ENCODE results near the gene BCAR1. TPM values are rescaled to one million over a fixed set of nuclear protein-coding genes. Genes with fewer than 3 reads are reported as not detected.

The BCAR1 gene
- total RNA-seq, 2 donors from 2014 or later, result 51.1 to 181 TPM

- peaks cover 29% of the 10 kb centered on the region for H3K4me1 ChIP-seq (replicated peaks)
- peak; percentile 37 for DNase-seq (ENCODE audit: low spot score)
- TF ChIP-seq, protein P1, sequence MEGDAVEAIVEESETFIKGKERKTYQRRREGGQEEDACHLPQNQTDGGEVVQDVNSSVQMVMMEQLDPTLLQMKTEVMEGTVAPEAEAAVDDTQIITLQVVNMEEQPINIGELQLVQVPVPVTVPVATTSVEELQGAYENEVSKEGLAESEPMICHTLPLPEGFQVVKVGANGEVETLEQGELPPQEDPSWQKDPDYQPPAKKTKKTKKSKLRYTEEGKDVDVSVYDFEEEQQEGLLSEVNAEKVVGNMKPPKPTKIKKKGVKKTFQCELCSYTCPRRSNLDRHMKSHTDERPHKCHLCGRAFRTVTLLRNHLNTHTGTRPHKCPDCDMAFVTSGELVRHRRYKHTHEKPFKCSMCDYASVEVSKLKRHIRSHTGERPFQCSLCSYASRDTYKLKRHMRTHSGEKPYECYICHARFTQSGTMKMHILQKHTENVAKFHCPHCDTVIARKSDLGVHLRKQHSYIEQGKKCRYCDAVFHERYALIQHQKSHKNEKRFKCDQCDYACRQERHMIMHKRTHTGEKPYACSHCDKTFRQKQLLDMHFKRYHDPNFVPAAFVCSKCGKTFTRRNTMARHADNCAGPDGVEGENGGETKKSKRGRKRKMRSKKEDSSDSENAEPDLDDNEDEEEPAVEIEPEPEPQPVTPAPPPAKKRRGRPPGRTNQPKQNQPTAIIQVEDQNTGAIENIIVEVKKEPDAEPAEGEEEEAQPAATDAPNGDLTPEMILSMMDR (IDR thresholded peaks at IDR 0.05), result peak in 1 of 4 experiments; percentile 20
- TF ChIP-seq POLR2A (IDR thresholded peaks at IDR 0.05) (peak; percentile 53), POLR2AphosphoS5 (IDR thresholded peaks at IDR 0.05) (peak; percentile 28)
These were observed 14.7 kb upstream of the BCAR1 start for GRCh38 chr16:75265911-75266701.

DNA sequence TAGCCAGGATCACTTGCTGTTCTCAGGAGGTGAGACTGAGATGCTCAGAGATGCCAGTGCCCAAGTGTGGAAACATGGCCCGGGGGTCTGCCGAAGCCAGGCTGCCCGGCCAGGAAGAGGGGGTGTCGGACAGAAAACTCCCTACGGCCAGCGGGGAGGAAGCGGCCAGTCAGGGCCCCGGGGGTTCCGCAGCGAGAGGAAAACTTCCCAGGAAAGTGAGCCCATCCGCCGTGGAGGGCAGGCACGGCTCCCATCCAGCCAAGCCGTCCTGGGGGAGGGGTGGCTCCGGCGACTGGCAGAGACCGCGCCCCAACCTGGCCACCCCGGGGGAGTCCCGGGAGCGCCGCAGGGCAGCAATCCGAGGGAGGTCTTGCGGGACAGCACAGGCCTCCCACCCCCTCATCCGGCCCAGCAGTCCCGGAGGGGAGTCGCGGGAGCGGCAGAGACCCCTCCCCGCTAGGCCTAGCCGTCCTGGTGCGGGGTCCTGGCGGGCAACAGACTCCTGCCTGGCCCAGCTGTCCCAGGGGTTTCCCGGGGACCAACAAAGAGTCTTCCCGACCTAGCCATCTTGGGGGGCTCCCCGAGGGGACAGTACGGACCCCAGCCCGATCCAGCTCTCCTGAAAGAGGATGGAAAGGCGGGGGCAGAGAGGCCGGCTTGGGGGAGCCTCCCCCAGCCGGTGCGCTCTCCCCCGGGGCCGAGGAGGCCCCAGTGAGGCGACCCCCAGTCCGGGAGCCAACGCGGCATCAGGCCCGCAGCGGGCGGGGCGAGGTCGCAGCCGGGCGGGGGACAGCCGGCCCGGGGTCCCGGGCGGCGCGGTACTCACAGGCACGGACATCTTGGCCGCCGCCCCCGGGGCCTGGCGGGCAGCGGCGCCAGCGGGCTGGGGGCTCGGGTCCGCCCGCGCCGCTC lies 13.8 kb upstream of the BCAR1 start:
- peak overlapping the region; percentile 82 to 99 for H3K4me3 ChIP-seq
- H3K27ac ChIP-seq, result peak overlapping the region; percentile 85 to 88
- intact Hi-C loops (cut with DNase I), result no loop called here
- 1% methylated on average over 42 of the region's 74 CpGs for WGBS
- H3K27me3 ChIP-seq (replicated peaks; ENCODE audit: insufficient read depth), result no peaks in the 10 kb centered on the region
- DNase-seq (ENCODE audit: low spot score), result peak; percentile 53
- peaks cover 29% of the 10 kb centered on the region for H3K4me1 ChIP-seq (replicated peaks)
- peak; percentile 23 for TF ChIP-seq POLR2A (IDR thresholded peaks at IDR 0.05)
- TF ChIP-seq POLR2AphosphoS5 (IDR thresholded peaks at IDR 0.05), result no peak
- H3K36me3 ChIP-seq, result no peaks in the 10 kb centered on the region
- H3K9me3 ChIP-seq, result no peaks in the 10 kb centered on the region

More at GRCh38 chr16:75265911-75266701, 14.7 kb upstream of the BCAR1 start:
- H3K36me3 ChIP-seq, result no peaks in the 10 kb centered on the region
- peak overlapping the region; percentile 82 to 99 for H3K4me3 ChIP-seq
- peak overlapping the region; percentile 85 to 88 for H3K27ac ChIP-seq
- intact Hi-C loops (cut with DNase I), result no loop called here
- no peaks in the 10 kb centered on the region for H3K9me3 ChIP-seq
- 17% methylated on average over 39 of the region's 62 CpGs for WGBS
- no peaks in the 10 kb centered on the region for H3K27me3 ChIP-seq (replicated peaks; ENCODE audit: insufficient read depth)

- Histone ChIP-seq H3K4me3 (peak overlapping the region; percentile 82 to 99), H3K27ac (peak overlapping the region; percentile 85 to 88), H3K4me1 (replicated peaks) (peaks cover 29% of the 10 kb centered on the region), H3K9me3 (no peaks in the 10 kb centered on the region), H3K27me3 (replicated peaks; ENCODE audit: insufficient read depth) (no peaks in the 10 kb centered on the region), H3K36me3 (no peaks in the 10 kb centered on the region)
- intact Hi-C loops (cut with DNase I), result no loop called here
- TF ChIP-seq POLR2A (IDR thresholded peaks at IDR 0.05), result no peak
- TF ChIP-seq POLR2AphosphoS5 (IDR thresholded peaks at IDR 0.05), result no peak
- DNase-seq (ENCODE audit: low spot score), result no peak
- WGBS, result 20% methylated on average over 14 of the region's 14 CpGs
These were observed 13.1 kb upstream of the BCAR1 start for GRCh38 chr16:75264457-75264998.

DNA sequence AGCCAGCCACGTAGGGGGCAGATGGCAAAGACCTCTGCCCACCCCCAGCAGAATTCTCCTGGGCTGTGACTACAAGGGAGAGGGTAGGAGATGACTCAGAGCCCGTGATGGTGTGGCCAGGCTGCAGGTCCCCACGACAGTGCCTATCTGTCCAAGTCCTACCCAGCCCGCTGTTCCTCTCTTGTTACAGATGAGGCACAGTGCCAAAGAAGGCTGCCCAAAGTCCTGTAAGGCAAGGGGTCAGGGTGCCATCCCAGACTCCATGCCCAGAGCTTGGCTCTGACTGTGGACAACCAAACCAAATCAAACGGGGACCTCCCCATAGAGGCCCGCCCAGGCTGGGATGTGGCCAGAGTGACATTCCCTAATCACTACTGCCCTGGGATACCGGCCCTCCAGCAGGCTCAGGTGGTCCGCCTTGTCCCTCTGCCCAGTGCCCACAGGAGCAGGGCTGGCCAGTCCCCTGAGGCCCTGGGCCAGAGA lies 12.6 kb upstream of the BCAR1 start:
- TF ChIP-seq, protein P1 (IDR thresholded peaks at IDR 0.05), result no peak
- TF ChIP-seq POLR2AphosphoS5 (IDR thresholded peaks at IDR 0.05) (no peak), POLR2A (IDR thresholded peaks at IDR 0.05) (no peak)
- H3K36me3 ChIP-seq, result no peaks in the 10 kb centered on the region
- intact Hi-C loops (cut with DNase I), result no loop called here
- peak overlapping the region; percentile 82 to 99 for H3K4me3 ChIP-seq
- H3K27ac ChIP-seq, result peak overlapping the region; percentile 85 to 88
- H3K27me3 ChIP-seq (replicated peaks; ENCODE audit: insufficient read depth), result no peaks in the 10 kb centered on the region
- H3K9me3 ChIP-seq, result no peaks in the 10 kb centered on the region
- DNase-seq (ENCODE audit: low spot score), result no peak
- WGBS, result 28% methylated on average over 8 of the region's 8 CpGs
- peaks cover 29% of the 10 kb centered on the region for H3K4me1 ChIP-seq (replicated peaks)

DNA sequence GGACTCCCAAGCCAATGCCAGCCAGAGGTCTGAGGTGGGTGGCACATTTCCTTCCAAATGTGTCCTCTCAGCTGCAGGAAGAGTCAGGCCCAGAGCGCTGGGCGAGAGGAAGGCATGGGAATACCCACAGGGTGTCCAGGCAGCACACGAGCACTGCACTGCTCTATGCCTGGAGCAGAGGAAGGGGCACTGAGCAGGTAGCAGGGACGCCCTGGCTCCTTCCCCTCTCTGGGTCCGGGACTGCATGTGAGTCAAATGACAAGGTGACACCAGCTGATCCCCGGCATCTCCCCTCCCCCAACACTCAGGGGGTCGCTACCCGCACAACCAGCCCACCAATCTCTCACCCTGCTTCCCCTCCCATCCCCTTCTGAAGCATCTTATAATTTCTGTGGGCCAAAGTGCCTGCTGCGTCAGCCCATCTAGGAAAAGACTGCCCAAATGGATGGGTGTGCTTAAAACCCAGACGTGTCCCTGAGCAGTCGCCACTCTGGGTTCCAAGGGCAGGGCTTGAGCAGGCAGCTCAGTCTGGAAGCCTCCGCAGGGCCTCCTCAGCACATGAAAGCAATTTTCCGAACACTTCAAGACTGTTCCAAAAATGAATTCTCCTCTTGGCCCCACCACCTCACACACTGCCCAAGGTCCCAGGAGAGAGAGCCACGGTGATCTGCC lies 12.0 kb upstream of the BCAR1 start:
- peaks cover 29% of the 10 kb centered on the region for H3K4me1 ChIP-seq (replicated peaks)
- TF ChIP-seq POLR2A (IDR thresholded peaks at IDR 0.05) (no peak), POLR2AphosphoS5 (IDR thresholded peaks at IDR 0.05) (no peak)
- TF ChIP-seq, protein P1 (IDR thresholded peaks at IDR 0.05), result no peak
- intact Hi-C loops (cut with DNase I), result no loop called here
- H3K27me3 ChIP-seq (replicated peaks; ENCODE audit: insufficient read depth), result no peaks in the 10 kb centered on the region
- H3K36me3 ChIP-seq, result no peaks in the 10 kb centered on the region
- H3K27ac ChIP-seq, result peak overlapping the region; percentile 85 to 88
- 63% methylated on average over 14 of the region's 14 CpGs for WGBS
- no peaks in the 10 kb centered on the region for H3K9me3 ChIP-seq
- peak overlapping the region in 1 of 2 donors; percentile 99 for H3K4me3 ChIP-seq
- DNase-seq (ENCODE audit: low spot score), result no peak

All from prostate gland (tissue), 2 donors.